GM20000 (cell line): ENCODE measurements around the gene YY1AP1.
"Not testable (repeated sequence)": the region's sequence is repeated elsewhere in the genome, so short reads cannot be mapped to it uniquely, and the experiment has no call there.

Experiments used
- DNase-seq: peaks from one replicate; pipeline ENCODE4 v3.0.0; 2012; ENCODE audit warnings: low spot score
- CTCF ChIP-seq: IDR thresholded peaks from 2 replicates; pipeline ENCODE4 v1.5.1; 2012; ENCODE audit warnings: mild to moderate bottlenecking, control low read depth; ENCODE audit errors: extremely low read depth, missing control alignments

YY1AP1 gene

GRCh38 chr1:155681776-155682175 is 6.8 kb downstream of the YY1AP1 start:
- DNase-seq: no peak
- TF ChIP-seq CTCF: no peak

- DNase-seq: no peak
- TF ChIP-seq CTCF: no peak
Observed at GRCh38 chr1:155680531-155680930, 8.0 kb downstream of the YY1AP1 start.

GRCh38 chr1:155678992-155679391 is 9.6 kb downstream of the YY1AP1 start:
- not testable (repeated sequence) for DNase-seq

- no peak for TF ChIP-seq CTCF
- DNase-seq: no peak
Observed at GRCh38 chr1:155678027-155678426, 10.5 kb downstream of the YY1AP1 start.

- TF ChIP-seq CTCF: no peak
- DNase-seq: no peak
Observed at GRCh38 chr1:155673003-155673402, 15.6 kb downstream of the YY1AP1 start.

GRCh38 chr1:155671750-155672149 is 16.8 kb downstream of the YY1AP1 start:
- no peak for DNase-seq
- no peak for TF ChIP-seq CTCF

GRCh38 chr1:155669233-155670162 is 19.1 kb downstream of the YY1AP1 start:
- no peak for TF ChIP-seq CTCF
- DNase-seq: no peak

GRCh38 chr1:155661239-155661638 is 27.3 kb downstream of the YY1AP1 start:
- not testable (repeated sequence) for DNase-seq
